RWPE2 (cell line): ENCODE results near the gene TBX3.

ENCODE experiments used
- ATAC-seq: fragments of 200-7000 bp; cut with Tn5 transposase; 3 replicates; pipeline ENCODE4 v1.9.1; 2021; ENCODE audit warnings: low read depth
- DNase-seq: peaks from one replicate; pipeline ENCODE4 v3.0.0-alpha.2; 2020; ENCODE audit warnings: low spot score
- H3K27ac ChIP-seq: fragments of 450-650 bp; 2 replicates; pipeline ENCODE4 v1.5.1; 2017; ENCODE audit warnings: mild to moderate bottlenecking; ENCODE audit not compliant: poor library complexity, severe bottlenecking
- H3K27me3 ChIP-seq: fragments of 250-450 bp; sonication (Bioruptor Pico); 2 replicates; pipeline ENCODE4 v1.5.1; 2021; ENCODE audit warnings: mild to moderate bottlenecking, moderate library complexity; ENCODE audit not compliant: insufficient read depth, poor library complexity, severe bottlenecking
- H3K36me3 ChIP-seq: fragments of 250-450 bp; sonication (Bioruptor Pico); 2 replicates; pipeline ENCODE4 v1.5.1; 2020; ENCODE audit warnings: low read depth, mild to moderate bottlenecking, moderate library complexity
- H3K4me1 ChIP-seq: fragments of 250-450 bp; sonication (Bioruptor Pico); 2 replicates; pipeline ENCODE4 v1.5.1; 2021; ENCODE audit warnings: mild to moderate bottlenecking, moderate library complexity; ENCODE audit not compliant: insufficient read depth, poor library complexity, severe bottlenecking
- H3K4me3 ChIP-seq: fragments of 250-450 bp; sonication (Bioruptor Pico); 2 replicates; pipeline ENCODE4 v1.5.1; 2021; ENCODE audit warnings: mild to moderate bottlenecking, moderate library complexity; ENCODE audit not compliant: severe bottlenecking
- H3K9me3 ChIP-seq: fragments of 250-450 bp; sonication (Bioruptor Pico); 2 replicates; pipeline ENCODE4 v1.5.1; 2021; ENCODE audit warnings: mild to moderate bottlenecking, moderate library complexity; ENCODE audit not compliant: severe bottlenecking
- CTCF ChIP-seq: fragments of 450-650 bp; IDR thresholded peaks from one replicate; pipeline ENCODE4 v1.5.1; 2017; ENCODE audit warnings: mild to moderate bottlenecking, moderate library complexity; ENCODE audit not compliant: poor library complexity, severe bottlenecking

The TBX3 gene

GRCh38 chr12:114628199-114628598, 55.8 kb downstream of the TBX3 start:
- no peaks in the 10 kb centered on the region for H3K27me3 ChIP-seq
- no peak for DNase-seq
- no peak for ATAC-seq

GRCh38 chr12:114627393-114627792, 56.6 kb downstream of the TBX3 start:
- ATAC-seq (no peak), DNase-seq (no peak)
- Histone ChIP-seq H3K27me3 (no peaks in the 10 kb centered on the region), H3K9me3 (no peaks in the 10 kb centered on the region), H3K4me1 (no peaks in the 10 kb centered on the region), H3K27ac (no peak overlapping the region), H3K4me3 (no peak overlapping the region), H3K36me3 (no peaks in the 10 kb centered on the region)
- TF ChIP-seq CTCF = no peak

More at GRCh38 chr12:114628199-114628598, 55.8 kb downstream of the TBX3 start:
- Histone ChIP-seq H3K36me3 (no peaks in the 10 kb centered on the region), H3K9me3 (no peaks in the 10 kb centered on the region), H3K4me3 (no peak overlapping the region), H3K27ac (no peak overlapping the region), H3K4me1 (no peaks in the 10 kb centered on the region)
- no peak for TF ChIP-seq CTCF

- H3K4me3 ChIP-seq = no peak overlapping the region
- H3K27ac ChIP-seq = no peak overlapping the region
- H3K36me3 ChIP-seq = no peaks in the 10 kb centered on the region
- TF ChIP-seq CTCF = peak; percentile 88
- no peaks in the 10 kb centered on the region for H3K4me1 ChIP-seq
- ATAC-seq = peak; percentile 70
- DNase-seq = no peak
- H3K27me3 ChIP-seq = no peaks in the 10 kb centered on the region
- H3K9me3 ChIP-seq = no peaks in the 10 kb centered on the region
Observed at GRCh38 chr12:114625294-114625851, 58.6 kb downstream of the TBX3 start.

- no peaks in the 10 kb centered on the region for H3K4me1 ChIP-seq
- no peak overlapping the region for H3K27ac ChIP-seq
- no peak for TF ChIP-seq CTCF
- no peak overlapping the region for H3K4me3 ChIP-seq
- no peaks in the 10 kb centered on the region for H3K9me3 ChIP-seq
- DNase-seq (no peak), ATAC-seq (no peak)
- no peaks in the 10 kb centered on the region for H3K27me3 ChIP-seq
- no peaks in the 10 kb centered on the region for H3K36me3 ChIP-seq
Observed at GRCh38 chr12:114623737-114624136, 60.2 kb downstream of the TBX3 start.
